ENCODE data around the gene E2F4.

E2F4 gene

GRCh38 chr16:67161595-67162058 is 30.3 kb upstream of the E2F4 start:
- Histone ChIP-seq H2AFZ (ENCODE audit: low read length) (no peak overlapping the region), H3K9ac (ENCODE audit: low read length) (peak overlapping the region; percentile 30; the same call in 1 of the 2 replicates), H3K4me2 (ENCODE audit: low read depth, low read length) (peak overlapping the region; percentile 68; the same call in 1 of the 2 replicates), H3K27me3 (replicated peaks; ENCODE audit: insufficient read depth, low read length) (no peaks in the 10 kb centered on the region), H3K4me3 (ENCODE audit: low read length) (no peak overlapping the region; the same call in 1 of the 2 replicates), H4K20me1 (ENCODE audit: insufficient read depth, low read length) (no peaks in the 10 kb centered on the region), H3K4me1 (ENCODE audit: low read length) (peaks cover 25% of the 10 kb centered on the region), H3K79me2 (ENCODE audit: low read length) (peaks cover 11% of the 10 kb centered on the region), H3K9me3 (replicated peaks; ENCODE audit: insufficient read depth, low read length) (no peaks in the 10 kb centered on the region), H3K27ac (ENCODE audit: low read length) (no peak overlapping the region), H3K9me2 (replicated peaks; ENCODE audit: insufficient read depth, low read length) (no peaks in the 10 kb centered on the region), H3F3A (ENCODE audit: insufficient read depth, low read length) (peaks cover 23% of the 10 kb centered on the region), H3K36me3 (replicated peaks; ENCODE audit: insufficient read depth, low read length) (no peaks in the 10 kb centered on the region)
- no peak for TF ChIP-seq EZH2phosphoT487 (IDR thresholded peaks at IDR 0.05; ENCODE audit: low read length)
- no peak for TF ChIP-seq CTCF (IDR thresholded peaks at IDR 0.05; ENCODE audit: low read length)
- TF ChIP-seq EZH2 (optimal IDR thresholded peaks at IDR 0.05; ENCODE audit: low read depth, low read length), result no peak
- DNase-seq, result no peak

GRCh38 chr16:67162506-67163163 is 29.3 kb upstream of the E2F4 start:
- H3K27ac ChIP-seq (ENCODE audit: low read length), result no peak overlapping the region
- no peak overlapping the region for H3K9ac ChIP-seq (ENCODE audit: low read length)
- TF ChIP-seq EZH2phosphoT487 (IDR thresholded peaks at IDR 0.05; ENCODE audit: low read length), result no peak
- no peak for TF ChIP-seq EZH2 (optimal IDR thresholded peaks at IDR 0.05; ENCODE audit: low read depth, low read length)
- TF ChIP-seq CTCF (IDR thresholded peaks at IDR 0.05; ENCODE audit: low read length), result no peak
- no peaks in the 10 kb centered on the region for H3K9me3 ChIP-seq (replicated peaks; ENCODE audit: insufficient read depth, low read length)
- no peak for DNase-seq
- H4K20me1 ChIP-seq (ENCODE audit: insufficient read depth, low read length), result no peaks in the 10 kb centered on the region
- no peak overlapping the region for H3K4me2 ChIP-seq (ENCODE audit: low read depth, low read length)
- no peaks in the 10 kb centered on the region for H3K36me3 ChIP-seq (replicated peaks; ENCODE audit: insufficient read depth, low read length)
- peaks cover 10% of the 10 kb centered on the region for H3K79me2 ChIP-seq (ENCODE audit: low read length)
- H2AFZ ChIP-seq (ENCODE audit: low read length), result no peak overlapping the region
- H3K4me3 ChIP-seq (ENCODE audit: low read length), result no peak overlapping the region
- no peaks in the 10 kb centered on the region for H3K9me2 ChIP-seq (replicated peaks; ENCODE audit: insufficient read depth, low read length)
- H3K27me3 ChIP-seq (replicated peaks; ENCODE audit: insufficient read depth, low read length), result no peaks in the 10 kb centered on the region
- peaks cover 31% of the 10 kb centered on the region for H3K4me1 ChIP-seq (ENCODE audit: low read length)
- peaks cover 22% of the 10 kb centered on the region for H3F3A ChIP-seq (ENCODE audit: insufficient read depth, low read length)

GRCh38 chr16:67163164-67163998 is 28.6 kb upstream of the E2F4 start:
- Histone ChIP-seq H4K20me1 (ENCODE audit: insufficient read depth, low read length) (no peaks in the 10 kb centered on the region), H3F3A (ENCODE audit: insufficient read depth, low read length) (peaks cover 15% of the 10 kb centered on the region), H3K36me3 (replicated peaks; ENCODE audit: insufficient read depth, low read length) (no peaks in the 10 kb centered on the region), H3K27me3 (replicated peaks; ENCODE audit: insufficient read depth, low read length) (no peaks in the 10 kb centered on the region), H3K4me1 (ENCODE audit: low read length) (peaks cover 24% of the 10 kb centered on the region), H3K4me2 (ENCODE audit: low read depth, low read length) (peak overlapping the region; percentile 91), H3K4me3 (ENCODE audit: low read length) (peak overlapping the region; percentile 49), H3K9ac (ENCODE audit: low read length) (no peak overlapping the region; the same call in 1 of the 2 replicates), H3K79me2 (ENCODE audit: low read length) (peaks cover 7% of the 10 kb centered on the region), H3K27ac (ENCODE audit: low read length) (no peak overlapping the region), H3K9me2 (replicated peaks; ENCODE audit: insufficient read depth, low read length) (no peaks in the 10 kb centered on the region), H2AFZ (ENCODE audit: low read length) (no peak overlapping the region), H3K9me3 (replicated peaks; ENCODE audit: insufficient read depth, low read length) (no peaks in the 10 kb centered on the region)
- no peak for TF ChIP-seq EZH2phosphoT487 (IDR thresholded peaks at IDR 0.05; ENCODE audit: low read length)
- TF ChIP-seq CTCF (IDR thresholded peaks at IDR 0.05; ENCODE audit: low read length), result no peak
- TF ChIP-seq EZH2 (optimal IDR thresholded peaks at IDR 0.05; ENCODE audit: low read depth, low read length), result no peak
- no peak for DNase-seq

All from MM.1S (cell line).